ENCODE results near the gene GPR63.

GRCh38 chr6:96783307-96783706 lies 54.0 kb downstream of the GPR63 start:
- no peak for TF ChIP-seq ZFX (IDR thresholded peaks at IDR 0.05; ENCODE audit: borderline replicate concordance)
- no peak for TF ChIP-seq CTCF (IDR thresholded peaks at IDR 0.05)

All from 22Rv1 (cell line).